ENCODE measurements around the gene OOSP4A.
A peak's percentile ranks its signal among the peaks of the same experiment; 100 is the strongest.

Gene OOSP4A

DNA sequence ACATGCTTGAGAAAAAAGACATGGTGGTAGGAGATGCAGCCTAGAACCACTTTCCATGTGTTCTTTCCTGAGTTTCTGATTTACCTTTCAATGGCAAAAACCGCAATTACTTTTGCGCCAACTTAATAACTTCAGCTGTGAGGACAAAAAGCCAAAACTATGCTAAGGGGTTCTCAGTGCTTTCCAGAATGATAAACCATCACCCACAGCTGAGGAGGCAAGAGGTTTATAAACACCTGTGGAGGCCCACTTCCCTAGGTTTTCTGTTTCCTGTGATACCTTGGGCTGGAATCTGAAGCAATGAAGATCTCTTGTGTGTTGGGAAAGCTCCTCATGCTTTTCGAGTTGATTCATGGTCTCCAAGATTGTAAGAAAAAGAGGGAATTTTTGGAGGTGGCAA is at the start of gene OOSP4A:
Gene OOSP4A (plus strand): TSS at position 301 of the 400 bp plus-strand sequence. CDS start 0 bp downstream, at position 301.
- no peak for DNase-seq (ENCODE audit: low spot score)

GRCh38 chr11:59918480-59918879 is 45.4 kb upstream of the OOSP4A start:
- DNase-seq (ENCODE audit: low spot score), result no peak

DNA sequence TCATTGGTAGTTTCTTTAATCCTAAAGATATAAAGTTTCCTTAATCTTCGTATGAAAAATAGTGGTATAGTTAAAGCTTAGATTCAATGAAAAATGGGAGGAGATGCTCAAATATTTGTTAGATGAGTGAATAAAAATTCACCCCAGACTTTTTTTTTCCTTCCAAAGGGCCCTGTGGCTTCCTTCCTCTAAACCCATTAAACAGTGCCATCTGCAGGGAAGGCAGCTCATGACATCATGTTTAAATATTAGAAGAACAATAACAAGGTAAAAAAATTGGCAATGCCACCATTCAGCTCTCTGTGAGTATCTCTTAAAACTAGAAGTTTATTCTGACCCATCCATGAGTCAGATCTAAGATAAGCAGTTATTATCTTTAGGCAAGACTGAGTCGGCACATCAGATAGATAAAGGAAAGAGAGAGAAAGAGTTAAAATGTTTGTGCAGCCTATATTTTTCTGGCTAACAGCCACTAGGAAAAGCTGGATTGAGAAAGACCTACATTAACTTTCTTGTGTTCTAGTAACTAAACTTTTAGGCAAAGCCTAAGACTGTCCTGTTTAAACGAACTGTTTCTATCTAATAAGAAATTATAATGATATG is 44.7 kb upstream of the OOSP4A start:
- peak; percentile 72 for DNase-seq (ENCODE audit: low spot score)

- DNase-seq (ENCODE audit: low spot score), result no peak
These were observed 40.0 kb upstream of the OOSP4A start for GRCh38 chr11:59923813-59924212.

GRCh38 chr11:59931688-59932087 is 32.1 kb upstream of the OOSP4A start:
- no peak for DNase-seq (ENCODE audit: low spot score)

DNA sequence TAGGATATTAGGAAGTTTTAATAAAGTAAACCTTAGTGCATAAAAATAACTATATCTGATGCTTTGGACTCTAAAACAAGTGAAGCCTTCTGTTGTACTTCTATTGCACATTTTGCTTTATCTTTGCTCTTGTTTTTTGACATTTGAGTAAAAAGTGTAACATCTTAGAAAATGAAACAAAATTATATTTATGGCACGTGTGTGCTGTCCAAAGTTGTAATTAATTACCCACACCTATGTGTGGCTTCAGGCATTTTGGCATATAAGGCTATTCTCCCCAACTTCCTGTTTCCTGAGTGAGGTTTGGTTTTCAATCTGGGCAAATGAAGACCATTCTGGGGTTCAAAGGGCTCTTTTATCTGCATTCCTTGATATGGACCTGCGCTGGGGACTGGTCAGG is 25.7 kb upstream of the OOSP4A start, which contains the start of gene OOSP1:
Gene OOSP1 (plus strand): TSS at position 301 of the 400 bp plus-strand sequence. CDS start 23 bp downstream, at position 324.
- no peak for DNase-seq (ENCODE audit: low spot score)

GRCh38 chr11:59938718-59939117 is 25.1 kb upstream of the OOSP4A start:
- DNase-seq (ENCODE audit: low spot score), result no peak

DNA sequence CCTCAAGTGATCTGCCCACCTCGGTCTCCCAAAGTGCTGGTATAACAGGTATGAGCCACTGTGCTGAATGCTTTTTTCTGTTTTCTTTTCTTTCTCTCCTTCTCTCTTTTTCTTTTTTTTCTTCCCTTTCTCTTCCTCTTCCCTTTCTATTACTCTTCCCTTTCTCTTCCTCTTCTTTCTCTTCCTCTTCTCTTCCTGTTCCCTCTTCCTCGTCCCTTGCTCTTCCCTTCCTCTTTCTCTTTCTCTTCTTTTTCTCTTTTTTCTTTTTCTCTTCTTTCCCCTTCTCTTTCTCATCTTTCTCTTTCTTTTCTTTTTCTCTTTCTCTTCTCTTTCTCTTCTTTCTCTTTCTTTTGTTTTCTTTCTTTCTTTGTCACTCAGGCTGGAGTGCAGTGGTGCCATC is 24.4 kb upstream of the OOSP4A start:
- DNase-seq (ENCODE audit: low spot score), result no peak

- DNase-seq (ENCODE audit: low spot score), result no peak
These were observed 22.7 kb upstream of the OOSP4A start for GRCh38 chr11:59941091-59941490.

GRCh38 chr11:59943997-59944714 is 19.7 kb upstream of the OOSP4A start:
- DNase-seq (ENCODE audit: low spot score), result no peak

GRCh38 chr11:59944720-59945119 is 19.1 kb upstream of the OOSP4A start:
- no peak for DNase-seq (ENCODE audit: low spot score)

- no peak for DNase-seq (ENCODE audit: low spot score)
These were observed 10.2 kb upstream of the OOSP4A start for GRCh38 chr11:59953463-59954218.

- no peak for DNase-seq (ENCODE audit: low spot score)
These were observed 9.5 kb upstream of the OOSP4A start for GRCh38 chr11:59954219-59954847.

- DNase-seq (ENCODE audit: low spot score), result no peak
These were observed 6.7 kb upstream of the OOSP4A start for GRCh38 chr11:59957094-59957493.

DNA sequence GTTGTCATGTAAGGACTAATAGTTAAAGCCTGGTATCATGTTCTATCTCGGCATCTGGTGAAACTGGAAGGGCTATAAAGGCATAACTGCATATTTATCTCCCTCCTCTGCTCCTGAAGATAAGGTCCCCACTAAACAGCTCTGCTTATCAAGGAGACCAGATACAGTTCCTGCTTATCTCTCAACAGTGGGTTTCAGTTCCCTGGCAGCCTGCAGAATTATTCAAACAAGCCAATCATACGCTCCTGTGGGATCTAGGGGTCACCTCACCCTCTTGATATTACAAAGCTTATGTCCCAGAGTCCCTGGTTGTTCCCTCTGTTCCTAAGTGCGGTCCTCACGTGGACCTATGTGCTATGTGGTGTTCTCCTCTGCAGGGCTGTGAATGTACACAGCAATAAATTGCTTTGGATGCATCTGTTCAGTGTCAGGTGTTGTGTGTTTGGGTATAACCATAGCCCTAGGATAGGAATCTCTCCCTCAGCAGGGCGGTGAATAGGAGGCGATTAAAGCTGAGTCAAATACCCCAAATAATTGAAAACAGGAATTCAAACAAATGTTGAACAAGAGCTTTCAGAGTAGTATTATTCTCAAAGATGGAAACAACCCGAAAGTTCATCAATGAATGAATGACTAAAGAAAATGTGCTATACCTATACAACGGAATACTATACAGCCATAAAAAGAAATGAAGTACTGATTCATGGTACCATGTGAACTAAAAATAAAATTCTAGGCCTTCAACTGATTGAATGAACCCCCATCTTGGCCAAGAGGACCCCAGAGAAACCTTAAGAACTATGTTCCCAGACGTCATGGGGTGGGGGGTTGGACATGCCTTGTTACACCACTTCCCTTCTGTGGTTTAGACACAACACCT is 3.1 kb upstream of the OOSP4A start:
- DNase-seq (ENCODE audit: low spot score), result no peak

GRCh38 chr11:59962107-59962482 is 1.7 kb upstream of the OOSP4A start:
- no peak for DNase-seq (ENCODE audit: low spot score)

DNA sequence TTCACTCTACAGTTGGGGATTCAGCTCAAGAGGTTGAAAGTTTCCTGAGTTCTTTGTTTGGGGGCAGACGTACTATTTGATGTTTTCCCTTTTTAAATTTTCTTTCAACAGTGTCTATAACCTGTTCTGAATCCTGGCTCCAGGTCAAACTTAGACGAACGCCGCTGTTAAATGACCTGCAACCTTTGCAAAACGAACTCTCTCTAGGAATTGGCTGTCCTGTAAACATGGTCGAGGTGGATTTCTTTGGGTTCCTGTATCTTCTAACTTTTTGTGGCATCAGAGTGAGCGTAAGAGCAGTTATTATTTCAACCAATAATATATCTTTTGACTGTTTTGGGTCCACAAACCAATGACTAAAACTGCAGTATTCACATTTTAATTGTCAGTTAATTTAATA is 1.6 kb downstream of the OOSP4A start:
- DNase-seq (ENCODE audit: low spot score), result no peak

GRCh38 chr11:59966201-59966600 is 2.4 kb downstream of the OOSP4A start:
- no peak for DNase-seq (ENCODE audit: low spot score)

GRCh38 chr11:59967677-59968394 is 4.0 kb downstream of the OOSP4A start:
- no peak for DNase-seq (ENCODE audit: low spot score)

GRCh38 chr11:59968395-59968783 is 4.6 kb downstream of the OOSP4A start:
- no peak for DNase-seq (ENCODE audit: low spot score)

DNA sequence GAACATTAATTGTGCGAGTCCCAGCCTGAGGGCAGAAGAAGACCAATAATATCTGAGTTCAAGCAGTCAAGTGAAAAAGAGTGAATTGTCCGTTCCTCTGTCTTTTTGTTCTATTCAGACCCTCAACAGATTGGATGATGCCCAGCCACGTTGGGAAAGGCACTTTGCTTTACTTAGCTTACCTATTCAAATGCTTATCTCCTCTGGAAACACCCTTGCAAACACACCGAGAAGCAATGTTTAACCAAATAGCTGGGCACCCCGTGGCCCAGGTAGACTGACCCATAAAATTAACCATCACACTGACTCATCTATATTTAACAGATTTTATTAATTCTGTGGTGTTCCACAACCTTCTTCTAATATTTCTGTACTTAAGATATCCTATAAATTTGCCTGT is 9.3 kb downstream of the OOSP4A start:
- DNase-seq (ENCODE audit: low spot score), result no peak

Data from RKO (cell line).